Stimulated activated CD4-positive, alpha-beta T cell treated with anti-CD3 and anti-CD28 coated beads, Interleukin-1b, Interleukin-23, amount 100 ng/mL, for 48 hours (primary cell): ENCODE measurements around the gene PODXL.

ENCODE experiments used
- DNase-seq: peaks from one replicate; pipeline ENCODE4 v3.0.0-alpha.2; 2020

The PODXL gene

DNA sequence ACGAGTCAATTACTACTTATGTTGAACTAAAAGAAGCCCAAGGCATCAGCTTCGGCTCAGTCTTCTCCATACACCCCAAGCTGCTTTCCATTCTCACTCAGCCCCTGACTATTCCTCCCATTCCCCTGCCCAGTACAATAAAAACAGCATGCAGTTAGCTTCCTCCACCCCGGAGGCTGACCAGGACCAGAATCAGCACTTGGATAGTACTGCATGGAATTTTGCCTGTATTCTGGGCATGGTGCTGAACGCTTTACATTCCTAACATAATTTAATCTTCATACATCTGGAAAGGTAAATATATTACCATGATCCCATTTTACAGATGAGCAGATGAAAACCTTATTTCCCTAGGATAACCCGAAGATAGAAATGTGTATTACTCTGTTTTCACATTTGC lies 7.5 kb upstream of the PODXL start:
- DNase-seq: no peak

DNA sequence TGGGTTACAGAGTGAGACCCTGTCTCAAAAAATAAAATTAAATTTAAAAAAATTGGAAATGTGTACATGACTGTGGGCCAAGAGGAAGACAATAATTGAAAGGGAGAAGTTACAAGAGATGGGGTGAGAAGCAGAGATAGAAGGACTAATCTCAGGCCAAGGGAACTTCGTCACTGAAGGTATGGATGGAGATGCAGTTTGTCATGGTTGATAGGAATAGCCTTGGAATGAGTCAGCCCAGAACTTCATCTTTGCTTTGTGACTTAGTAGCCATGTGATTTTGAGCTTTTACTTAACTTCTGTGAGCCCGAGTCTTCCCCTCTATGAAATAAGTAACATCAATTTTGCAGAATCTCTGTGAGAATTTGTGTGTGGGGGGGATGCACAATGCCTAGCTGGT lies 6.5 kb upstream of the PODXL start:
- no peak for DNase-seq

- DNase-seq: no peak
Measured at GRCh38 chr7:131560061-131560460, 3.6 kb upstream of the PODXL start.

DNA sequence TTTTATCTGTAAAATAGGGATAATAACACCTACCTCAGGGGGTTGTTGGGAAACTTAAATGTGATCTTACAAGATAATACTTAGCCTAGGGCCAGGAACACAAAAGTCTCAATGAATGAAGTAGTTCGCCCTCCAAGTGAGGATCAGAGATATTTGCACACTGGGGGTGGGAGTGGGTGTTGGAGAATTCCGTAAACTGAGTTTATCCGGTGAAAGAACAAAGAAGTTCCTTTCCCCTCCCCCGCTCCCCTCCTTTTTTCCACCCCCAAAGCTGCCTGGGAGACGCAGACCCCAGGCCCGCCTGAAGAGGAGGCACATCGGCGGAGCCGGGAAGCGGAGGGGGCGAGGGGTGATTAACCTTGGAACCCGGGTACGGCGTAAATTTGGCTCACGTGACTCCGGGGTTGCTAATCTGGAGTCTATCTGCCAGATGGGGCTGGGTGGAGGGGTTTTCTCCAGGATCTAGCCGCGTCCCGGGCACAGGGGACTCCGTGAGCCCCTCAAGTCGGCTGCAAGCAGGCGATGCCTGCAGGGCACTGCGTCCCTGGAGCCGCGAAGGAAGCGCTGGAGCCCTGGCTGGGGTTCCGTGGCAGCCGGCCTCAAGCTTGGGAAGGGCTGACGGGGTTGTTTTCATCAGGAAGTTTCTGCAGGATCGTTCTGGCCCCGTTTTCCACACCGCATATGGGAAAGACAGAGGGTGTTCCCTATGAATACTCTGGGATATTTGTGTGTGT lies 1.4 kb upstream of the PODXL start:
- DNase-seq: no peak

- no peak for DNase-seq
Measured at GRCh38 chr7:131556909-131557651, 652 bp upstream of the PODXL start.

- DNase-seq: no peak
Measured at GRCh38 chr7:131555552-131556052, 826 bp downstream of the PODXL start.

GRCh38 chr7:131554880-131555516 lies 1.4 kb downstream of the PODXL start:
- DNase-seq: no peak

DNA sequence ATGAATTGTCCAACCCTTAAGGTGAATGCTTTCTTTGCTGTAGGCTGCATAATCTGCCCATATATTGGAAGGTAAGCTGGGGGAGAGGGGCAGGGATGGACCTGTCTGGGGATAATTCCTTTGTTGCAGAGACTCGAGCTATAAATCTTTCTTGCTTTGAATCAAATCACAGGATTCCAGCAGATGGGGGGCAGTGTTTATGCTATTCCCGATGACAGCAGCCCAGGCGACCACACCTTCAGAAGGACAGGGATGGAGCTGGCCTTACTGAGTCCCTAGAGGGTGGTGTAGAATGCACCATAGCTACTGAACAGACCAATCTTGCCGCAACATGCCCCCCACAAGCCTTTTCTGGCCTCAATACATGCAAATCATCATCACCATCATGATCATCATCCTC lies 2.5 kb downstream of the PODXL start:
- no peak for DNase-seq

DNA sequence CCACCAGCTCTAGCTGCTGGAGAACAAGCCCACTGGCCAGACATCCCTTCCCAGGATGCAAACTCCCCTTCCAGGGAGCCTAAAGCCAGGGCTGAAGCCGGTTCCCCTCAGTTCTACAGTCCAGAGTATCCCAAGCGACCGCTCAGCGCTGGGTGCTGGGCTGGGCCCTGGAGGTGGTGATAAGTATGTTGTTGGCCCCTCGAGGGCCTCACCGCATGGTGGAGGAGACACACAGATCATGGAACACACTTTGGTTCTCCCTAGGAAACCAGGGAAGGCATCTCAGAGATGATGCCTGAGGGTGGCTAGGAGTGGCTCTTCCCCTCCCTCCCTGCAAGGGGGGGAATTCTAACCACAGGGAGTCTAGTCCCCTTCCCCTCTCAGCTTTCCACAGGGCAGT lies 4.4 kb downstream of the PODXL start:
- DNase-seq: no peak

GRCh38 chr7:131550846-131551245 lies 5.6 kb downstream of the PODXL start:
- DNase-seq: no peak

DNA sequence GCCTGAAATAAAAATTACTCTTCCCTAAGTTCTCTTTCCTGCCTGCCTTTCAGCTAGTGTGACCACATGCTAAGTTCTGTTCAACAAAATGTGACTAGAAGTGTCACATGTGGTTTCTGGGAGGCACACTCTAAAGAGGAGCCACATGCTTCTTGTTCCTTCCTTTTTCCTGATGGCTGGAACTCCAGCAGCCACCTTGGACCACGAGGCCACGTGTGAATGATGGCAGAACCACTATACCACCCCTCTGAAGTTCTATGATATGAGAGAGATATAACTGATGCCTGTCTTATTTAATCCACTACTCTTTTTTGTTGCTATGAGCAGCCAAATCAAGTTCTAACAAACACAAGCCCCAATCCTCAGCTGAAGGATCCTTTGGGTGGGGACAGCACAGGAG lies 8.1 kb downstream of the PODXL start:
- no peak for DNase-seq

GRCh38 chr7:131547589-131547988 lies 8.8 kb downstream of the PODXL start:
- DNase-seq: no peak

DNA sequence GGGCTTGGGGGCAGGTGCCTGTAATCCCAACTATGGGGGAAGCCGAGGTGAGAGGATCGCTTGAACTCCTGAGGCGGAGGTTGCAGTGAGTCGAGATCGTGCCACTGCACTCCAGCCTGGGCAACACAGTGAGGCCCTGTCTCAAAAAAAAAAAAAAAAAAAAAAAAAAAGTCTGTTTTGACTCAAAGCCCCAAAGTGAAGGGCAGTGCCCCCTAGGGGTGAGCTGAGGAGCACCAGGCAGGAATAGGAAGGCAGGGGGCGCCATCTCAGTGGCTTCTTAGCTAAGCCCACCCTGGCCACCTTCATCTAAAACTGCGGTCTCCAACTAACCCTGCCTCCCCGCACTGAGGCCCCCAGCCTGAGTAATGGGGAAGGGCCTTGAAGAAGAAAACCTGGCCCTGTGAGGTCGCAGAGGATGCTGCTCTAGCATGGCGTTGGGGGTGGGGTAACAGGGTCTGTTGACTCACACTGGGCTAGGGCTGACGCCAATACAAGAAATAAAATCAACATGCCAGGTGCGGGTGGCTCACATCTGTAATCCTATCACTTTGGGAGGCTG lies 9.8 kb downstream of the PODXL start:
- peak; percentile 58 for DNase-seq

GRCh38 chr7:131546126-131546525 lies 10.3 kb downstream of the PODXL start:
- DNase-seq: no peak

DNA sequence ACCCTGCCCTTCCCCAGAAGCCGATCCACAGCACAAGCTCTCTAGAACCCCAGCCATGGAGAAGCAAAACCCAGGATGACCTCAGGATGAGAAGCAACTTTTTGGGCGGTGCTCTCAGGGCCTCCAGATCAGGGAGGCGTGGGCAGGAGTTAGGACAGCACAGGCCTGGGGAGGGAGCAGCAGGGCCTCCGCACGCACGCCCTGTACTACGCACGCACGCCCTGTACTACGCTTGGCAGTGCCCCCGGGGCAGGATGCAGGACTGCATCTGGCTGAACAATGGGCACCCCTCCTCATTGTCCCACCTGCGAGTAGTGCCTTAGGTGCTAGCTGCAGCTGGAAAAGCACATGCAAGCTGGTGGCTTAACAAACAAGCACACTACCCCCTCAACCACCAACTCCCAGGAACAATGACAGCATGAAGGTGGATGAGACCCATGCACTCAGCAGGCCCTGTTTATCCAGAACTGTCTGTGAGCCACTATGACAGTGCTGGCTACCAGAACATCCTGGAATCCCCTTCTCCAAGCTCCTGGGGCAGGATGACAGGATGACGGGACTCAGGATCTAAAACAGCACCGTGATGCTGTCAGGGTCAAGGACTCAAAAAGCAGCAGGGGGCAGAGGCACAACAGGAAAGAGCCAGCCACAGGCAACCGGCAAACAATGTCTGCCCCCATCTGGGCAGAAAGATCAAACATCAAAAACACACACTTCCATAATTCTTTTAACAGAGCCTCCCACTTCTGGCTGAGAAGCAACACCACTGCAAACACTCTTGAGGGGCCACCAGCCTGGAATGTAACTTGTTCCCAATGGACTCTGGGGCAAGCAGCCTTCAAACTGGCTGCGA lies 11.8 kb downstream of the PODXL start:
- no peak for DNase-seq

DNA sequence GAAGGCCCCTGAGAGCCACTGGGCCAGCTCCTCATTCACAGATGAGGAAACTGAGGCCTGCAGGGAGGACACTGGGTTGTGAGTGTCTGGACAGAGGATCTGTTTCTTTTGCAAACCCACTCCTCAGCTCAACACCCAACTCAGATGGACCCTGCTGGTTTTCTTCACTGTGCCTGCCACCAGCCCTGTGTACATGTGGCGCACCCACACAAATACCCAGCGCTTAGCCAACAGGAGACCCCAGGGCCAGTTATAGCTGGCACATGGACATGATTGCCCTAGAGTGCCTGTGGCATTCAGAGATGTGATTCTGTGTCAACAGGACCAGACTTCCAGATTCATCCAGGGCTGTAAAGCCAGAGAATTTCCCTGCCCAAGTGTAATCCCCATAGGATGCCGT lies 12.4 kb downstream of the PODXL start:
- DNase-seq: no peak

- no peak for DNase-seq
Measured at GRCh38 chr7:131543298-131543697, 13.1 kb downstream of the PODXL start.

GRCh38 chr7:131540491-131541162 lies 15.8 kb downstream of the PODXL start:
- no peak for DNase-seq

DNA sequence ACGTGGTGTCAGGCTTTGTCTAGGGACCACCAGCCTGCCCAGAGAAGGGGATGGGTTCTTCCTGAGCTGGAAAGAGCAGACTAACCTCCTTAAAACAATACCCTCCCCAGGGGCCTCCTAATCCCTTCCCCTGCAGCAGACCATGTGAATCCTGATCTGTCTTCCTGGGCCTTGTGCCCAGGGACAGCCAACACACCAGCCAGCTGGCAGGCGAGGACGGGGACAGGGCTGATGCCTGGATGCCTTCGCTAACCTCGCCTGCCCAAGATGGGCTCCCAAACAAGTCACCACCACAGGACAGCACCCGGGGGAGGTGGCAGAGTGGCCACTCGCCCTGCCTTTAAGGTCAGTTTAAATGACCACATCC lies 17.6 kb downstream of the PODXL start:
- DNase-seq: no peak

DNA sequence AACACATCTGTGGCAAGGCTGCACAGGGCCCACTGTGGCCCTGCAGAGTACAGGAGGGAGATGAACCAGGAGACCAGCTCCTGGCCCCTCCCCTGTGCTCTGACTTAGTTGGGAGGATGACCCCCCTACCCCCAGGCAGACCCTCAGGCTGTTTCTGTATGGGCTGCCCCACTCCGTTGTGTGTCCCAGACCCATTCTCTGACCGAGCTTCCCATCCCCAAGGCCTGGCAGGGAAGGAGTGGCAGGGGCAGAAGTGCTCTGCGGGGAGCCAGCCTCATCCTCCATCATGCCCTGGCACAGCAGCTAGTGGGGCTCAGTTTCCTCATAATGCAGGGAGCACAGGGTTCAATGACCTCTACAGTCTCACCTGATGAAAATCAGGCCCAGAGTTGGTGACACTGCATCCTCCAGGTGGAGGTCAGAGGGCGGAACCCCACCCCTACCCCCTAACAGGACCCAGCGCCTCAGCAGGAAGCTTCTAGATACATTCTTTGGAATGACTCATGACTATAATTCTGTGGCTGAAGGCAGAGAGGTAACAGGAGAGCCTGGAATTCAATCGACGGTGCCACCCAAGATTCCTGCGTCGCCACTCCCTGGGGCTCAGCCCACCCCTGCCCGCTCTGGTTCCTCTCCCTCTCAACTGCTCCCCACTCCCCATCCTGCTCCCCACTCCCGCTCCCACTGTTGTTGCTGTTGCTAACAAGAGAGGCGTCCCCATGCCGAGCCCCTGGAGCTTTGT lies 18.2 kb downstream of the PODXL start:
- DNase-seq: no peak

DNA sequence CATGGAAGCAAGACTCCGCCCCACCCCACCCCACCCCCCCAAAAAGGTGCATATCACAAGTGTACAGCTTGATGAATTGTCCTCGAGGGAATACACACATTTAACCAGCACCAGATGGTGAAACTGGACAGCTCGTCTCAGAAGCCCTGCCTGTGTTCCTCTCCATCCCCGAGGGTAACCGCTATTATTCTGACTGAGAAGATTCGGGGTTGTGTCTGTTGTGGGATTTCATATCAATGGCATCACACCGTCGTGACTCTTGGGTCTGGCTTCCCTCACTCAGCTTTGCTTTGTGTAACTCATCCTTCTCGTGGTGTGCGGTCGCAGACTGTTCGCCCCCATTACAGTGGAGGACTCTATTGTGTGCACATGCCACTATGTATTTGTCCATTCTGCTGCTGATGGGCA lies 18.9 kb downstream of the PODXL start:
- DNase-seq: no peak
